ENCODE data around the gene NEURL1.
"Not testable (repeated sequence)": the region's sequence is repeated elsewhere in the genome, so short reads cannot be mapped to it uniquely, and the experiment has no call there.

Gene NEURL1

DNA sequence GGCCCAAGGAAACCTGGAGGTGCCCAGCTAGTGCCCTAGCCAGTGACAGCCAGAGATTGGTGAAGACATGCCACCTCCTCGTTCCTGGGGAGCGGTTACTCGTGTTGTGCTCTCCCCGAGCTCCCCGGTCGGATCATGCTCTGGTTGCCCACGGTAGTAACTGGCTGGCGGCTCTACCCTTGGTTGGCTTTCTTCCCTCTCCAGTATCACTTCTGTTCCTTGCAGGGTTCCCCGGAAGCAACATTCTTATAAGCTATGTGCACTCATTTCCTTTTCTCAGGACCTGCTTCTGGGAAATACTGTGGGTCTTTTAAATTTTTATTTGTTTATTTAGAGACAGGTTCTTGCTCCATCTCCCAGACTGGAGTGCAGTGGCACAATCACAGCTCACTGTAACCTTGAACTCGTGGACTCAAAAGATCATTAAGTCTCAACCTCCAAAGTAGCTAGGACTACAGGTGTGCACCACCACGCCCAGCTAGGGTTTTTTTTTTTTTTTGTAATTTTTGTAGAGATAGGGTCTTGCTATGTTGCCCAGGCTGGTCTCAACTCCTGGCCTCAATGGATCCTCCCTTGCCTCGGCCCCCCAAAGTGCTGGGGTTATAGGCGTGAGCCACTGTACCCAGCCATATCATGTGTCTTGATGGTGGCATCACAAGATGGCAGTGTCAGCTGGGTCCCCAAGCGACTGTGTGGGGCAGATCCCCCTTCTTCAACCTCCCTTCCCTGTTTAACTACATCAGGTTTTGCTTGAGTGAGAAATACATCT, 27.9 kb upstream of the NEURL1 start:
- DNase-seq = no peak

DNA sequence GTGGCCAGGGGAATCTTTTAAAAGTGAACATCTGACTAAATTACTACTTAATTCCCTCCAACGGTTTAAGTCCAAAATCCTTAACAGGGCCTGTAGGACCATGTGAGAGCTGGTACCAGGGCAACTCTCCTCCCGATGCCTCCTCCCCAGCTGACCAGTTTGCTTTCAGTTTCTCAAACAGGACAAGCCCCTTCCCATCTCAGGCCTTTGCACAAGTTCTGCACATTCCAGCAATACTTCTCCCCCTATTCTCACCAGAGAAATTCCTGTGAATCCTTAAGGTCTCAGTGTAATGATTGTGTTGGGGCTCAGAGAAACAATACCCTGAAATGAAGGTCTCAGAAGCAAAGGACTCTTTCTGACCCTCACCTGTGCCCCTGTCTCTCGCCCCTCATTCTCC, 26.8 kb upstream of the NEURL1 start:
- no peak for DNase-seq

- DNase-seq = no peak
These were observed 26.1 kb upstream of the NEURL1 start for GRCh38 chr10:103467406-103467805.

DNA sequence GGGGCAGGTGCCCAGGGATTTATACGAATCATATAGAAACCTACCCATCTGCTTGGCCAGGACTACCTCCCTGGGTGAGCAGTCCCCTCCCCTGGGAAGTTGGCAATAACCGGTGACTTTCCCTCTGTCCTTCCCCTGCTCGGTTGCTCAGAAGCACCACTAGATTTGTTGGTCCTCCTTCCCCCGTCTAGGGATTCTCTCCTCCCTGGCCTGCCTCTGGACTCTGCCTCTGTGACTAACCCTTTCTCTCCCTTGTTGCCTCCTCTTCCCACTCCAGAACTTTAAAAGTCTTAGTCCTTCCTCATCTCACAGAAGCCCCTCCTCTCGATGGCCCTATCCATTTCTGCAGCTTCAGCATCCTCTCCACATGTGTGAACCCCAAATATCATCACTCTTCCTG, 24.3 kb upstream of the NEURL1 start:
- DNase-seq = no peak

- peak; percentile 57 for DNase-seq
These were observed 22.5 kb upstream of the NEURL1 start for GRCh38 chr10:103470761-103471653.

GRCh38 chr10:103472005-103472404, 21.5 kb upstream of the NEURL1 start:
- no peak for DNase-seq

DNA sequence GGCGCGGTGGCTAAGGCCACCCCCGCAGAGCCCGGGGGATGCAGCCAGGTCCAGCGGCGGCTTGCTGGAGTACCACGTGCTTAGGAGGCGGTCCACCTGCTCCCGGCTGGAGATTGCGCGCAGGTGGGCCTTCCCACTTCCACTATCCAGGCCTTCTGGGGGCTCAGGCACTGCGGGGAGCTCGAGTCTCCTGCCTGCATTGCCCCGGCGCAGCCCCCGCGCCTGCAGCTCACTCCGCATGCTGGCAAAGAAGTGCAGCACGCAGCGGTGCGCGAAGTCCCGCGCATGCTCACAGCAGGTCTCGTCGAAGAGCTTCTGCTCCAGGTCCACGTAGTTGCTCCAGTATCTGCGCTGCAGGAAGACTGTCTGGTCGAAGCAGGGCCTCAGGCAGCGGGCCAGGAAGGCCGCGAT, 20.2 kb upstream of the NEURL1 start:
- DNase-seq = no peak

DNA sequence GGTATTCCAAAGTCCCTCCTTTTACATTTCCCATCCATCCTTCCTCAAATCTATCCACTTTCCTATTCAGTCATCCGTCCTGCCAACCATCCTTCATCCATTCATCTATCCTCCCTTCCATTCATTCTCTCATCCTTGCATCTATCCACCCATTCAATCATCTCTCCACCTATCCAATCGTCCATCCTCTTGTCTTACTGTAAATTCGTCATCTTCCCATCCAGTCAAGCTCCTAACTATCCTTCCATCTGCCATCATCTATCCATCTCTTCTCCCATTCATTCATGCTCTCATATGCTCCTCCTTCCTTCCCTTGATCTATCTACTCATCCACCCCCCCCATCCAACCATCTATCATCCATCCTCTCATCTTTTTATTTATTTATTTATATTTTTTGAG, 19.4 kb upstream of the NEURL1 start:
- no peak for DNase-seq

GRCh38 chr10:103475437-103475836, 18.1 kb upstream of the NEURL1 start:
- no peak for DNase-seq

DNA sequence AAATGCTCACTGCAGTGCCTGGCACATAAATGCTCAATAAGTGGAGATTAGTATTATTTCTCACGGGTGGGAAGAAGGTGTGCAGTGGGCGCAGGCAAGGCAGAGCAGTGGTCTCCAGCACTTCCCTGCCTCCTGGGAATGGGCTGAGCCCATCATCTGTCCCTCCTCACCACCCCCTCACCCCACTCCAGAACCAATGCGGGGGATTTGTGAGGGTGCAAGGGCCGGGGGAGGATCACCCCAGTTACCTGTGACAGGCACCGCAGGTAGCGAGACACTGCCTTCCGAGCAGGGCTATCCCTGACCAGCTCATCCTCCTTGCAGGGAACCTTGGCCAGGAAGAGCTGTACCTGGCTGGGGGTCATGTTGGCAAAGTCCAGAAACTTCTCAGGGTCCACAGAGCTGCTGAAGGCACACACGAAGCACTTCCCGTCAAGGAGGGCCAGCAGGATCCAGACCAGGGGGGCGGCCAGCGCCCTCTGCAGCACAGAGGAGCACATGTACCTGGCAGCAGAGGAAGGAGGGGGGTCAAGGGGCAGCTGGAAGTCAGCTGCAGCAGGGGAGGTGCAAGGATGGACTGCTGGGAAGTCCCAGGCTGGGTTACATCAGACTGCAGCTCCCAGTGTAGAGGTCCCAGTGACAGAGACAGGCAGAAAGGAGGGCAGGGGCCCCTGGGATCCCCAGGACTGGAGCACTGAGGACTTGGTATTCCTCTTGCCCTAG, 17.3 kb upstream of the NEURL1 start:
- no peak for DNase-seq

DNA sequence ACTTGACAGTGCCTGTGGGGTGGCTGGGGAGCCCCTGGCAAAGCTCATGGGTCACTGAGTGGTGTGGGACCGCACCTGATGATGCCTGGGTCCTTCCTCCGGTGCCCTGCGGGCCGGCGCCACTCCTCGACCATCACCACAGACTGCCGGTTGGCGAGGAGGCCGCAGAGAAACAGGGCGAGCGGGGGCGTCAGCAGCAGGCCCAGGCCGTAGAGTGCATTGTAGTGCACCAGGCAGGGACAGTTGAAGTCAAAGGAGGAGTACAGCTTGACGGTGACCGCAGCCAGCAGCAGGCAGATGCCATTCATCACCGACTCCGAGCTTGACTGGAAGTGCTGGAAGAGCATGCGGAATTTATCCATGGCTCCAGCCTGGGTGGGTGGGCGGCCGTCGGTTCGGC, 14.8 kb upstream of the NEURL1 start:
- DNase-seq = no peak

- no peak for DNase-seq
These were observed 14.4 kb upstream of the NEURL1 start, which contains the start of gene CALHM3 for GRCh38 chr10:103479135-103479534. Gene CALHM3 (minus strand): TSS chr10:103479240. CDS start chr10:103479032, 208 bp downstream.

DNA sequence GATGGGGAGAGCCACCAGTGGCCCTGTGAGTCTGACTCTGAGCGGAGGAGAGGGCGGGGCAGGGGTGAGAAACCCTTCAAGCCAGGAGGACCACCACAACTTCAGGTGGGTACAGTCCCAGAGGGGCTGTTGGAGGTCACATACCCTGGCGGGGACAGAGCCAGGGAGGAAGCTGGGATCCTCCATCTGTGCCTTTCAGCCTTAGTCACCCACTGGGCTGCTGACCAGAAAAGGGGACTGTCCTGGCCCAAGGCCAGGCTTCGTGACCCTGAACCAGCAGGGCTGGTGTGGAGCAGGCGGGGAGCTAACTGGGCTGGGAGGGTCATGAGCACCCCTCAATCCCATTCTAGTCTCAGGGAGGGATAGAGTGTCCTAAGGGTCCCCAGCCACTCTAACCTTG, 13.0 kb upstream of the NEURL1 start:
- DNase-seq = no peak

DNA sequence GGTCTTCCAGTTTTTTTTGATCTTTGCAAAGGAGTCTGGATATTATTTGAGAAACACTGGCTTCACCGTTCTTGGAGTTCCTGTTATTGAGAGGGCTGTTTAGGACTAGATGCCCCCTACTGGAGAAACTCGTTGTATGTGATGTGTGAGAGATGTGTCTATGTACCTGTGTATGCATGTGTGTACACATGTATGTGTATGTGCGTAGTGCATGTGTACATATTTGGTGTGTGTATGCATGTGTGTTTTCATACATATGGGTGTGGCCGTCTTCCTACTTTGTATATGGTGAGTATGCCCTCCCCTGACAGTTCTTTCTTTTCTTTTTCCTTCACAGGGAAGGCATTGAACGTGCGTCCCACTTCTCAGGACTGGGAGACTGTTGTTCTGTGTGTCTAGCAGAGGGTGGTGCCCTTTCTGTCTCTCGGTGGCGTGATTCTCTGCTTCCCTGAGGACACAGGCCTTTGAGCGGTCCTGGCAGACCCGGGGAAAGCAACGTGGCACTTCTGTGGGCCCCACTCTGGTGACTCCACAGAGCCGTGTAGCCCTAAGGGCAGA, 11.5 kb upstream of the NEURL1 start:
- DNase-seq = no peak

- DNase-seq = not testable (repeated sequence)
These were observed 6.7 kb upstream of the NEURL1 start for GRCh38 chr10:103486635-103487409.

GRCh38 chr10:103487410-103487708, 6.1 kb upstream of the NEURL1 start:
- no peak for DNase-seq

DNA sequence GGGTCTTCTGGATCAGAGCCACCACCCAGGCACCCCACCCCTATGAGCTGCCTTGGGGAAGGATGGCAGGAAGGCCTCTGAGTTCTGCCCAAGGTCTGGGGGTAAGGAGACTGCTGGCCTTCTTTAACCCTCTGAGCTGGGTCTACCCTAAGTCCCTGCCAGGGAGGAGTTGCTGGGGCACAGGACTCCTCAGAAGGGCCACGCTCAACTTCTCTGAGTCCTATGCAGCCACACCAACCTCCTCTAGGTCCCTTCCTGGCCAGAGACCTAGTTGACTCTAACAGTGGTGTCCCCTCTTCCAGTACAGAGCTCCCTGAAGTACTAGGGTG, 2.6 kb upstream of the NEURL1 start:
- DNase-seq = no peak

DNA sequence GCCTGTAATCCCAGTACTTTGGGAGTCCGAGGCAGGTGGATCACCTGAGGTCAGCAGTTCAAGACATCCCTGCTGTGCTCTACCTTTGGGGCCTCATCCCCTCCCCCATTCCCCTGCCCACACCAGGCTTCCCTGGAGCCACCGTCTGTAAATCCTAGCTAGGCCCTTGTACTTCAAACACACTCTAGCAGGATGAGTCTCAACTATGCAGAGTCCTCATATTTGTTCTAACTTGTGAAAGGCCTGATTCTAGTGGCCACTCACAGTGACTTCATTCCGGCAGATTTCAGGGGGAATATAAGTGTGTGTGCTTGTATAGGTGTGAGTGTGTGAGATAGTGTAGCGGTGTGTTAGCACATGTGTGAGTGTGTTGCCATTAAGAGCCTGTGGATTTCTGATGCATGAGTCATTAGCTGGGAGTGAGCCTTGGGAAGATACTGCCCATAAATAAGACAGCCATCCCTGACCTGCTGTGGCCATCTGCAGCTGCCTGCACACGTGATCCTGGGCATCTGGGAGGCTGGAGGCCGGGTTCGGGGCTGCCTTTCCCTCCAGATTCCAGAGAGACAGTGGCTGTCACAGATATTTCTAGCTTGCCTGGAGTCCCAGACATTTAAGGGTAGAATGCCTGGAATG, 1.7 kb upstream of the NEURL1 start:
- DNase-seq = no peak

DNA sequence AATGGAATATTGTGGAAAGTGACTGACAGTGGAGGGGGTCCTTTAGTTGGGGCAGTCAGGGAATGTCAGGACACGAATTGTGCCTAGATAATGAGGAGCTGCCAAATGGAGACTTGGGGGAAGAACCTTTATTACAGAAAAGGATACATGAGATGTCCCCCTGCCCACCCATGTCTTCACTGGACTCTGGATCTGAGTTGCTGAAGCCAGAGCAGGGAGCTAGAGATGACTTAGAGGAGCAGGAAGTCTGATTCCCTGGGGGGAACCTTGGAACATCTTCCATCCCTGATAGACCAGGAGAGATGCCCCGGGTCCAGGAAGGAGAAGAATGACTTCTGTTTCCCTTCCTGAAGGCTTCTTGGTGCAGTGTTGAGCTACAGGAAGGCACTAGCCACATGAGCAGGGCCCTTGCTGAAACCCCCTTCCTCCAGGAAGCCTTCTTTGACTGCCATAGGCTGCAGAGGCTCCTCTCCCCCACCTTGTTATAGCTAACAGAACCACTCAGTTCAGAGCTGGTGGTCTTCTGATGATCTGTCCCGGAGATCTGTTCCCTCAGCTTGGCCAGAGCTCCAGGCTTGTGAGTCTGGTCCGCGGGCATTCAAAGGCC, 747 bp upstream of the NEURL1 start:
- DNase-seq = no peak

GRCh38 chr10:103493916-103494877, 692 bp downstream of the NEURL1 start:
- peak; percentile 8 for DNase-seq

Measured in activated CD4-positive, alpha-beta T cell treated with anti-CD3 and anti-CD28 coated beads, Interleukin-2, amount 50 U/mL, for 1 hour (primary cell).